BE2C (cell line): ENCODE measurements around the gene MYL4.

Experiments used
- DNase-seq: peaks from one replicate; pipeline ENCODE4 v3.0.0-alpha.2; 2020
- H3K27me3 ChIP-seq: fragments of 250-450 bp; sonication (Bioruptor Pico); 2 replicates; pipeline ENCODE4 v1.5.1; 2020; ENCODE audit warnings: mild to moderate bottlenecking
- H3K36me3 ChIP-seq: fragments of 250-450 bp; sonication (Bioruptor Pico); 2 replicates; pipeline ENCODE4 v1.5.1; 2020; ENCODE audit warnings: mild to moderate bottlenecking
- H3K4me1 ChIP-seq: fragments of 250-450 bp; sonication (Bioruptor Pico); 2 replicates; pipeline ENCODE4 v1.5.1; 2020
- H3K4me3 ChIP-seq: 2 replicates; pipeline ENCODE4 v1.5.1; 2011; ENCODE audit warnings: low read depth, low read length
- H3K9me3 ChIP-seq: fragments of 250-450 bp; sonication (Bioruptor Pico); 2 replicates; pipeline ENCODE4 v1.5.1; 2020
- CTCF ChIP-seq: IDR thresholded peaks from 2 replicates; pipeline ENCODE4 v1.5.1; 2012; ENCODE audit warnings: mild to moderate bottlenecking, low read depth, low read length

Gene MYL4

GRCh38 chr17:47201166-47201565 lies 8.0 kb upstream of the MYL4 start:
- no peak for TF ChIP-seq CTCF
- Histone ChIP-seq H3K36me3 (no peaks in the 10 kb centered on the region), H3K4me3 (no peak overlapping the region), H3K27me3 (no peaks in the 10 kb centered on the region), H3K9me3 (no peaks in the 10 kb centered on the region), H3K4me1 (no peaks in the 10 kb centered on the region)
- no peak for DNase-seq

- Histone ChIP-seq H3K36me3 (no peaks in the 10 kb centered on the region), H3K27me3 (no peaks in the 10 kb centered on the region), H3K9me3 (no peaks in the 10 kb centered on the region), H3K4me3 (no peak overlapping the region), H3K4me1 (no peaks in the 10 kb centered on the region)
- no peak for TF ChIP-seq CTCF
- no peak for DNase-seq
These were observed 5.0 kb upstream of the MYL4 start for GRCh38 chr17:47203984-47204721.

- no peaks in the 10 kb centered on the region for H3K27me3 ChIP-seq
- H3K9me3 ChIP-seq = no peaks in the 10 kb centered on the region
- no peak overlapping the region for H3K4me3 ChIP-seq
- TF ChIP-seq CTCF = no peak
- H3K36me3 ChIP-seq = no peaks in the 10 kb centered on the region
- no peaks in the 10 kb centered on the region for H3K4me1 ChIP-seq
- no peak for DNase-seq
These were observed 4.3 kb upstream of the MYL4 start for GRCh38 chr17:47204722-47205418.

- DNase-seq = no peak
- no peak overlapping the region for H3K4me3 ChIP-seq
These were observed 3.7 kb upstream of the MYL4 start for GRCh38 chr17:47205419-47205963.

GRCh38 chr17:47207143-47208067 lies 1.7 kb upstream of the MYL4 start:
- no peak overlapping the region for H3K4me3 ChIP-seq
- no peak for TF ChIP-seq CTCF
- H3K4me1 ChIP-seq = no peaks in the 10 kb centered on the region
- no peaks in the 10 kb centered on the region for H3K36me3 ChIP-seq
- no peaks in the 10 kb centered on the region for H3K27me3 ChIP-seq
- H3K9me3 ChIP-seq = no peaks in the 10 kb centered on the region
- no peak for DNase-seq

More at GRCh38 chr17:47205419-47205963, 3.7 kb upstream of the MYL4 start:
- Histone ChIP-seq H3K9me3 (no peaks in the 10 kb centered on the region), H3K27me3 (no peaks in the 10 kb centered on the region), H3K36me3 (no peaks in the 10 kb centered on the region), H3K4me1 (no peaks in the 10 kb centered on the region)
- TF ChIP-seq CTCF = no peak
